GM18951 (cell line): ENCODE data around the gene EXOSC3.

Experiments used
- POLR2A ChIP-seq: IDR thresholded peaks from 4 replicates; pipeline ENCODE4 v1.6.1; 2011; ENCODE audit warnings: mild to moderate bottlenecking; ENCODE audit not compliant: insufficient read length, insufficient read depth; ENCODE audit errors: extremely low read depth
- in situ Hi-C: fragments of 300-500 bp; cut with MboI; formaldehyde crosslinking; loops from one replicate; pipeline ENCODE4 v1.12.0; 2022; ENCODE audit warnings: low sequenced_read_pairs, mixed read lengths, inconsistent platforms; ENCODE audit not compliant: unreplicated experiment

EXOSC3 gene

DNA sequence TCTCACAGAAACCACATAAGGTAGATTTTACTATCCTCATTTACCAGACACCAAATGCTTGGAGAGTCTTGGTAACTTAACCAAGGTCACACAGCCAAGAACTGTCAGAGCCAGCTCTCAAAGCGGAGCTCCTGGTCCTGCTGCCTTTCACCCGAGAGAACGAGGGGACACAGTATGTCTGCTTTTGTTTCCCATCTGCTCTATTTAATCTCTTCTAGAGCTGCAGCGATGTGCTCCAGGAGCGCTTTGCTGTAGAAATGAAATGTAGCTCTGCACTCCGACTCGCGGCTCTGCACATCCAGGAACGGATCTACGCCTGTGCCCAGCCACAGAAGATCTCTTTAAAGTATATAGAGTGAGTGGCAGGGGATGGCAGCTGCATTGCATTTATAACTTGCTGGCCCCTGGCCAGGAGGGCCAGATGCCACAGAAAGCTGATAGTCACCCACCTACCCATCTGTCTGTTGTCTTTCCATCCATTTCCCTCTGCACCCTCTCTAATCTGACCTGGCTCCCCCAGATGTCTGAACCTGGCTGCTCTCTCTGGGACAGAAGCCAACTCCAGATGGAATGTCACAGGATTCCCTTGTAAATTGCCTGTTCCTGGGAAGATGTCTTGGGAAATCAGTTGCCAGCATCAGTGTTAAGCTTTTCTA, 52.6 kb downstream of the EXOSC3 start:
- in situ Hi-C loops, result loop anchor here (25.0 kb wide), 1 partner anchor 245 kb away; the partner anchor contains the start of gene POLR1E
- no peak for TF ChIP-seq POLR2A

DNA sequence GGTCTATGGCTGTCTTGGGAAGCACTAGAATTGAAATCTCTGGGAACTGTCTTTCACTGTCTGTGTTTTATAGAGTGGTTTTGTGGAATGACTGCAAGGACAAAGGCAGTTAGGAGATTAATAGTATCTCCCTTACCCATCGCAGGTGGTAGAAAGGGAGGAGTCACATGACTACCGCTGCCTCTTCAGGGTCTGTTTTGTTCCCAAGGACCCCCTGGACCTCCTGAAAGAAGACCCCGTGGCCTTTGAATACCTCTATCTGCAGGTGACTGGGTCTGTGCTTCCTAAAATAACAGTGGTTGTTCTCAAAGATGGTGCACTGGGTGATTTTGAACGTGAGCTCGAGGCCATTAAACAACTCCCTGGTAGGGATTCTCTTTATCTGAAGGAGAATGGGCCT, 54.0 kb downstream of the EXOSC3 start:
- in situ Hi-C loops, result loop anchor here (25.0 kb wide), 1 partner anchor 244 kb away; the partner anchor contains the start of gene POLR1E
- no peak for TF ChIP-seq POLR2A

DNA sequence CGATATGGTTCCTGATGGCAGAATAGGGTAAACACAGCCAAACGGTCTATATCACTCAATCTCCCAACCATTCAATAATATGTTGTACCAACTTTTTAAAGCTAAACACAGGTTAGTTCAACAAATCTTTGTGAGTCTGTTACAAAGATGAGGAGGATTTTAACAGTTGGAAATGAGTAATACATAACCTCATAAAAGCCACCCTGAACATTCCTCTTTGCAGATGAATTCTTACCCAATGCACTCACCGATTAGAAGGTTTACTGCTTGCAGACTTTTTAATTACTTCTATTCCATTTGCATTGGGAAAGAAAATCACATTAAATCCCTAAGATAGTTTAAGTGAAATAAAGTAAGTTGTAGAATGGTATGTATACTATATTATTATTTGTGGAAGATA, 54.6 kb downstream of the EXOSC3 start:
- TF ChIP-seq POLR2A, result no peak
- in situ Hi-C loops, result loop anchor here (25.0 kb wide), 1 partner anchor 243 kb away; the partner anchor contains the start of gene POLR1E
